22Rv1 (cell line): ENCODE data around the gene STARD9.

Source experiments
- ZFX ChIP-seq: fragments of 450-650 bp; IDR thresholded peaks from 2 replicates; pipeline ENCODE4 v1.6.1; 2017; ENCODE audit warnings: antibody characterized with exemption, borderline replicate concordance
- TF ChIP-seq, protein P1 (sequence below): fragments of 450-650 bp; IDR thresholded peaks from 2 replicates; pipeline ENCODE4 v1.5.1; 2017; ENCODE audit warnings: mild to moderate bottlenecking

GRCh38 chr15:42612367-42612912 lies 37.0 kb downstream of the STARD9 start:
- TF ChIP-seq, protein P1, sequence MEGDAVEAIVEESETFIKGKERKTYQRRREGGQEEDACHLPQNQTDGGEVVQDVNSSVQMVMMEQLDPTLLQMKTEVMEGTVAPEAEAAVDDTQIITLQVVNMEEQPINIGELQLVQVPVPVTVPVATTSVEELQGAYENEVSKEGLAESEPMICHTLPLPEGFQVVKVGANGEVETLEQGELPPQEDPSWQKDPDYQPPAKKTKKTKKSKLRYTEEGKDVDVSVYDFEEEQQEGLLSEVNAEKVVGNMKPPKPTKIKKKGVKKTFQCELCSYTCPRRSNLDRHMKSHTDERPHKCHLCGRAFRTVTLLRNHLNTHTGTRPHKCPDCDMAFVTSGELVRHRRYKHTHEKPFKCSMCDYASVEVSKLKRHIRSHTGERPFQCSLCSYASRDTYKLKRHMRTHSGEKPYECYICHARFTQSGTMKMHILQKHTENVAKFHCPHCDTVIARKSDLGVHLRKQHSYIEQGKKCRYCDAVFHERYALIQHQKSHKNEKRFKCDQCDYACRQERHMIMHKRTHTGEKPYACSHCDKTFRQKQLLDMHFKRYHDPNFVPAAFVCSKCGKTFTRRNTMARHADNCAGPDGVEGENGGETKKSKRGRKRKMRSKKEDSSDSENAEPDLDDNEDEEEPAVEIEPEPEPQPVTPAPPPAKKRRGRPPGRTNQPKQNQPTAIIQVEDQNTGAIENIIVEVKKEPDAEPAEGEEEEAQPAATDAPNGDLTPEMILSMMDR: no peak
- no peak for TF ChIP-seq ZFX
